Lower leg skin (tissue), 4 donors: Measurements from ENCODE around the gene XPR1. TPM values are rescaled to one million over a fixed set of nuclear protein-coding genes. Genes with fewer than 3 reads are reported as not detected.
"Not testable (repeated sequence)": the region's sequence is repeated elsewhere in the genome, so short reads cannot be mapped to it uniquely, and the experiment has no call there.

ENCODE experiments used
- DNase-seq, 2 donors: peaks; one replicate each; pipeline ENCODE4 v3.0.0-alpha.2; 2019; ENCODE audit warnings: low spot score in 2 of 2
- H3K4me3 ChIP-seq: fragments of 200-600 bp; sonication (generic); 2 replicates; pipeline ENCODE4 v1.5.1; 2017; ENCODE audit warnings: mild to moderate bottlenecking, low read depth; ENCODE audit not compliant: poor library complexity, severe bottlenecking
- CTCF ChIP-seq, 3 donors: fragments of 450-650 bp; IDR thresholded peaks; one replicate each; pipeline ENCODE4 v1.5.1; 2016; ENCODE audit warnings: antibody characterized with exemption in 3 of 3, mild to moderate bottlenecking in 3 of 3, moderate library complexity in 2 of 3
- POLR2A ChIP-seq, 2 donors: fragments of 450-650 bp; IDR thresholded peaks; one replicate each; pipeline ENCODE4 v1.6.1; 2016 to 2017; ENCODE audit warnings: antibody characterized with exemption in 2 of 2, mild to moderate bottlenecking in 1 of 2, moderate library complexity in 1 of 2
- WGBS, 2 donors: methylation state at CpG; one replicate each; pipeline ENCODE4 v1.1.5; 2018; 5-methylcytosine and 5-hydroxymethylcytosine counted together
- intact Hi-C: fragments of 100-400 bp; cut with DNase I; formaldehyde crosslinking; loops from one replicate; pipeline ENCODE4 v1.15.0; 2023; ENCODE audit warnings: low total_unique reads
- total RNA-seq, 4 donors: library from RNA; depleted of rRNA; stranded (reverse); fragments of >200 nt; gene quantifications; one replicate each; pipeline ENCODE4 v1.1.0, GENCODE V29; 2016

Gene XPR1
- total RNA-seq, 4 donors from 2014 or later: 10.1 to 25.4 (median 14.1) TPM

- no peak overlapping the region for H3K4me3 ChIP-seq
- WGBS, 2 donors: 83 to 87% methylated on average over 6 of the region's 6 CpGs
- TF ChIP-seq CTCF (IDR thresholded peaks at IDR 0.05) (no peak), POLR2A (IDR thresholded peaks at IDR 0.05) (no peak)
- DNase-seq: no peak
- intact Hi-C loops: no loop called here
These were observed 217.4 kb downstream of the XPR1 start for GRCh38 chr1:180849031-180849775.

GRCh38 chr1:180851995-180852887 lies 220.4 kb downstream of the XPR1 start:
- 94 to 95% methylated on average over 8 of the region's 8 CpGs for WGBS, 2 donors

GRCh38 chr1:180854001-180854400 lies 222.2 kb downstream of the XPR1 start:
- no peak overlapping the region for H3K4me3 ChIP-seq
- intact Hi-C loops: loop anchor here (10.0 kb wide), 1 partner anchor 319 kb away; no protein-coding TSS in a partner anchor
- no peak for TF ChIP-seq POLR2A (IDR thresholded peaks at IDR 0.05)
- TF ChIP-seq CTCF (IDR thresholded peaks at IDR 0.05): no peak
- 71% methylated on average over 2 of the region's 2 CpGs for WGBS, 2 donors
- DNase-seq: no peak

More at GRCh38 chr1:180851995-180852887, 220.4 kb downstream of the XPR1 start:
- intact Hi-C loops: loop anchor here (10.0 kb wide), 1 partner anchor 317 kb away; no protein-coding TSS in a partner anchor
- no peak overlapping the region for H3K4me3 ChIP-seq
- no peak for TF ChIP-seq POLR2A (IDR thresholded peaks at IDR 0.05)
- TF ChIP-seq CTCF (IDR thresholded peaks at IDR 0.05): no peak
- DNase-seq: no peak

GRCh38 chr1:180854456-180854855 lies 222.6 kb downstream of the XPR1 start:
- 68 to 76% methylated on average over 5 of the region's 5 CpGs for WGBS, 2 donors
- intact Hi-C loops: loop anchor here (10.0 kb wide), 1 partner anchor 320 kb away; no protein-coding TSS in a partner anchor
- DNase-seq: no peak
- H3K4me3 ChIP-seq: no peak overlapping the region
- TF ChIP-seq CTCF (IDR thresholded peaks at IDR 0.05) (no peak), POLR2A (IDR thresholded peaks at IDR 0.05) (no peak)

- WGBS, 2 donors: 81 to 86% methylated on average over 7 of the region's 7 CpGs
- intact Hi-C loops: loop anchor here (10.0 kb wide), 1 partner anchor 323 kb away; no protein-coding TSS in a partner anchor
- DNase-seq, H3K4me3 ChIP-seq: not testable (repeated sequence)
These were observed 226.3 kb downstream of the XPR1 start for GRCh38 chr1:180857947-180858725.
